Astrocyte (in vitro differentiated cells and primary cell): ENCODE data around the gene PAMR1. TPM values are rescaled to one million over a fixed set of nuclear protein-coding genes. Genes with fewer than 3 reads are reported as not detected.

Experiments used
- DNase-seq: peaks from one replicate; pipeline ENCODE4 v3.0.0-alpha.2; 2010; ENCODE audit warnings: low read depth
- FAIRE-seq: peaks from 2 replicates; lab custom pipeline; 2011; peaks lifted over from hg19 to GRCh38; lab: Jason Lieb, UNC
- H2AFZ ChIP-seq: 2 replicates; pipeline ENCODE4 v1.6.0; 2012; ENCODE audit warnings: low read depth, low read length, inconsistent platforms
- H3K27ac ChIP-seq: 2 replicates; pipeline ENCODE4 v1.5.1; 2011; ENCODE audit warnings: low read depth, low read length, inconsistent platforms
- H3K27me3 ChIP-seq: 2 replicates; pipeline ENCODE4 v1.6.0; 2011; ENCODE audit warnings: low read length, inconsistent platforms; ENCODE audit not compliant: insufficient read depth
- H3K36me3 ChIP-seq: 2 replicates; pipeline ENCODE4 v1.5.1; 2011; ENCODE audit warnings: low read length, inconsistent platforms; ENCODE audit not compliant: insufficient read depth
- H3K4me1 ChIP-seq: 2 replicates; pipeline ENCODE4 v1.5.1; 2011; ENCODE audit warnings: low read length, inconsistent platforms; ENCODE audit not compliant: insufficient read depth
- H3K4me2 ChIP-seq: 2 replicates; pipeline ENCODE4 v1.6.0; 2012; ENCODE audit warnings: low read length, inconsistent platforms
- H3K4me3 ChIP-seq: 2 replicates; pipeline ENCODE4 v1.5.1; 2011; ENCODE audit warnings: low read depth, mild to moderate bottlenecking, low read length, inconsistent platforms; ENCODE audit not compliant: insufficient read depth
- H3K79me2 ChIP-seq: 2 replicates; pipeline ENCODE4 v1.6.0; 2012; ENCODE audit warnings: mild to moderate bottlenecking, low read length, inconsistent platforms; ENCODE audit not compliant: insufficient read depth
- H3K9ac ChIP-seq: 2 replicates; pipeline ENCODE4 v1.6.0; 2012; ENCODE audit warnings: mild to moderate bottlenecking, low read length, inconsistent platforms
- H3K9me3 ChIP-seq: 2 replicates; pipeline ENCODE4 v1.5.1; 2012; ENCODE audit warnings: low read depth, mild to moderate bottlenecking, low read length, inconsistent platforms; ENCODE audit not compliant: insufficient read depth
- H4K20me1 ChIP-seq: 2 replicates; pipeline ENCODE4 v1.6.0; 2012; ENCODE audit warnings: low read length, inconsistent platforms; ENCODE audit not compliant: insufficient read depth
- H3K27ac Mint-ChIP-seq: one replicate; pipeline ENCODE4 v1.8.0; 2021; ENCODE audit warnings: mild to moderate bottlenecking, mixed read lengths; ENCODE audit not compliant: unreplicated experiment
- H3K27me3 Mint-ChIP-seq: one replicate; pipeline ENCODE4 v1.8.0; 2021; ENCODE audit warnings: low read depth, mixed read lengths; ENCODE audit not compliant: unreplicated experiment
- H3K36me3 Mint-ChIP-seq: one replicate; pipeline ENCODE4 v1.8.0; 2021; ENCODE audit warnings: low read depth, mixed read lengths; ENCODE audit not compliant: unreplicated experiment
- H3K4me1 Mint-ChIP-seq: one replicate; pipeline ENCODE4 v1.8.0; 2021; ENCODE audit warnings: low read depth, mixed read lengths; ENCODE audit not compliant: unreplicated experiment
- H3K4me3 Mint-ChIP-seq: one replicate; pipeline ENCODE4 v1.8.0; 2021; ENCODE audit warnings: mild to moderate bottlenecking, moderate library complexity, mixed read lengths; ENCODE audit not compliant: unreplicated experiment
- H3K9me3 Mint-ChIP-seq: one replicate; pipeline ENCODE4 v1.8.0; 2021; ENCODE audit warnings: mild to moderate bottlenecking, mixed read lengths; ENCODE audit not compliant: unreplicated experiment
- CTCF ChIP-seq: IDR thresholded peaks from 2 replicates; pipeline ENCODE4 v1.5.1; 2011; ENCODE audit warnings: low read depth, mild to moderate bottlenecking, inconsistent platforms, low read length, moderate library complexity; ENCODE audit not compliant: insufficient read depth
- EZH2 ChIP-seq: IDR thresholded peaks from 2 replicates; pipeline ENCODE4 v1.6.1; 2012; ENCODE audit warnings: mild to moderate bottlenecking, low read length, inconsistent platforms; ENCODE audit not compliant: insufficient read depth
- total RNA-seq: library from RNA; stranded (reverse); gene quantifications from 2 replicates; pipeline ENCODE4 v1.2.1, GENCODE V29; 2021

Gene PAMR1
- total RNA-seq, 1 donor from 2014 or later, result 12.6 TPM

DNA sequence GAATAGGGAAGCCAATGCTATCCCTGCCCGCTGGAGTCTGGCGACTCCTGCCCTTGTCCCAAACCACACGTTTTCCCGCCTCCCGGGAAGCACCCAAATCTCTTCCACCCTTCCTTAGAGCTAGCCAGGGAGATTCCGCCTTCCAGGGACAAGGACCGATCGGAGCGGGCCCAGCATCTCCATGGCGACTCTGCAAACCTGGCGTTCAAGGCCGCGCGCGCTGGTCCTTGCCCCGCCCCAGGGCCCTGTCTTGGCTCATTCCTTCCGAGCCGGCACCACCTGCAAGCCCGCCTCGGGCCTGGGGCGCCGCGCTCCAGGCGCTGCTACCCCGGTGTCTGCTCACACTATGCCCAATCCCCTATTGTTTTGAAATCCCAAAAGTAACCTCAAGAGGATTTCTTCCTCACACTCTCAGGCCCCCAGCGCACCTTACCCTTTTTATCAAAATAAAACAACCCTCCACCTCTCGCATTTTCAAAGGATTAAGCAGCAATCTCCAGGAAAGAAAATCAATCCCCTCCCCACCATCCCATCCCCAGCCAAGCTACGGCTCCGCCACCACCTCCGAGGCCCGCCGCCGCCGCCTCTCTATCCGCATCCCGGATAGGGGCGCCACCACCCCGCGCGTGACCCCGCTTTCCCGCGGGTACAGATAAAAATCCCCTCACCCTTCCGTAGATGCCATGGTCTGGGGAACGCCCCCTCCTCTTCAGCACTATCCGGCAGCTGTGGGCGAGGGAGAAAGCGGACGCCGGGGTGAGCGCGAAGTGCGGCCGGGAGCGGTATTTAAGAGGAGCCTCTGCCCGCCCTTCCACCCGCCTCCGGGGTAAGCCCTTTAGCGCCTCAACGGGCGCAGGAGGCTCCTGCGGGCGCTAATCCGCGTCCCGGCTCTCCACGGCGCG is 106.9 kb downstream of the PAMR1 start:
- DNase-seq, result no peak
- Mint-ChIP-seq H3K4me3 (peak overlapping the region; percentile 69), H3K9me3 (no peaks in the 10 kb centered on the region), H3K36me3 (no peaks in the 10 kb centered on the region), H3K4me1 (no peaks in the 10 kb centered on the region), H3K27ac (no peak overlapping the region), H3K27me3 (peaks cover 88% of the 10 kb centered on the region)
- H3K4me1 ChIP-seq, result peaks cover 22% of the 10 kb centered on the region
- H4K20me1 ChIP-seq, result peaks cover 5% of the 10 kb centered on the region
- H3K27ac ChIP-seq, result no peak overlapping the region
- FAIRE-seq, result no peak
- H3K36me3 ChIP-seq, result no peaks in the 10 kb centered on the region
- TF ChIP-seq EZH2 (peak; percentile 92), CTCF (no peak)
- peak overlapping the region; percentile 65 for H2AFZ ChIP-seq
- H3K9ac ChIP-seq, result no peak overlapping the region
- H3K9me3 ChIP-seq, result no peaks in the 10 kb centered on the region
- no peaks in the 10 kb centered on the region for H3K79me2 ChIP-seq
- peaks cover 66% of the 10 kb centered on the region for H3K27me3 ChIP-seq
- H3K4me2 ChIP-seq, result peak overlapping the region; percentile 88
- peak overlapping the region; percentile 55 for H3K4me3 ChIP-seq

- Histone ChIP-seq H3K9me3 (no peaks in the 10 kb centered on the region), H3K27me3 (peaks cover 50% of the 10 kb centered on the region), H3K36me3 (no peaks in the 10 kb centered on the region), H4K20me1 (peaks cover 5% of the 10 kb centered on the region), H3K4me2 (no peak overlapping the region), H3K4me3 (no peak overlapping the region), H2AFZ (no peak overlapping the region), H3K27ac (no peak overlapping the region), H3K9ac (no peak overlapping the region), H3K79me2 (no peaks in the 10 kb centered on the region), H3K4me1 (peaks cover 21% of the 10 kb centered on the region)
- DNase-seq (no peak), FAIRE-seq (no peak)
- TF ChIP-seq EZH2 (no peak), CTCF (no peak)
- no peaks in the 10 kb centered on the region for H3K9me3 Mint-ChIP-seq
- no peak overlapping the region for H3K27ac Mint-ChIP-seq
- H3K36me3 Mint-ChIP-seq, result no peaks in the 10 kb centered on the region
- no peaks in the 10 kb centered on the region for H3K4me1 Mint-ChIP-seq
- no peak overlapping the region for H3K4me3 Mint-ChIP-seq
- H3K27me3 Mint-ChIP-seq, result peaks cover 62% of the 10 kb centered on the region
Observed at GRCh38 chr11:35415487-35415886, 109.9 kb downstream of the PAMR1 start.

GRCh38 chr11:35414776-35415175 is 110.6 kb downstream of the PAMR1 start:
- Histone ChIP-seq H3K4me3 (no peak overlapping the region), H3K27me3 (peaks cover 48% of the 10 kb centered on the region), H3K9me3 (no peaks in the 10 kb centered on the region), H3K4me2 (no peak overlapping the region), H3K9ac (no peak overlapping the region), H2AFZ (no peak overlapping the region), H3K36me3 (no peaks in the 10 kb centered on the region), H3K79me2 (no peaks in the 10 kb centered on the region), H3K27ac (no peak overlapping the region), H4K20me1 (peaks cover 5% of the 10 kb centered on the region), H3K4me1 (peaks cover 14% of the 10 kb centered on the region)
- H3K9me3 Mint-ChIP-seq, result no peaks in the 10 kb centered on the region
- H3K27ac Mint-ChIP-seq, result no peak overlapping the region
- DNase-seq, result no peak
- no peaks in the 10 kb centered on the region for H3K4me1 Mint-ChIP-seq
- no peak for FAIRE-seq
- H3K36me3 Mint-ChIP-seq, result no peaks in the 10 kb centered on the region
- no peak for TF ChIP-seq CTCF
- TF ChIP-seq EZH2, result no peak
- H3K27me3 Mint-ChIP-seq, result peaks cover 58% of the 10 kb centered on the region
- no peak overlapping the region for H3K4me3 Mint-ChIP-seq
